K562 (cell line): Measurements from ENCODE around the gene ESRRB. TPM values are rescaled to one million over a fixed set of nuclear protein-coding genes. Genes with fewer than 3 reads are reported as not detected.

Experiments
- ATAC-seq: fragments of 200-7000 bp; cut with Tn5 transposase; 3 replicates; pipeline ENCODE4 v1.9.1; 2020; ENCODE audit warnings: moderate library complexity
- BruUV-seq: library from RNA; stranded (reverse); fragments of 400-500 nt; replicated peaks from 2 replicates; lab custom pipeline; 2021; lab: Mats Ljungman, UMichigan
- CTCF ChIA-PET: fragments of 300-600 bp; formaldehyde crosslinking; extraction: SDS; loops from one replicate; lab custom pipeline; 2021; ENCODE audit warnings: low intra/inter-chr PET ratio; lab: Yijun Ruan, JAX
- POLR2A ChIA-PET: fragments of 300-600, 350-650 bp; sonication (Branson Sonifier 250); formaldehyde crosslinking; extraction: SDS; loops from one replicate; lab custom pipeline; 2021; ENCODE audit warnings: antibody characterized with exemption, inconsistent platforms; lab: Yijun Ruan, JAX
- DNase-seq, 4 experiments: peaks; one replicate each; pipeline versions ENCODE4 v3.0.0 to v3.0.0-alpha.2; 2011 to 2018; ENCODE audit warnings: low spot score in 3 of 4, mixed read lengths in 3 of 4; ENCODE audit errors: extremely low read depth in 1 of 4
- FAIRE-seq: peaks from 2 replicates; lab custom pipeline; 2011; peaks lifted over from hg19 to GRCh38; lab: Jason Lieb, UNC
- H2AFZ ChIP-seq: 2 replicates; pipeline ENCODE4 v1.6.0; 2011; ENCODE audit warnings: low read depth, low read length, control low read depth, inconsistent platforms
- H3K27ac ChIP-seq: fragments of 200-600 bp; 3 replicates; pipeline ENCODE4 v1.8.0; 2011; ENCODE audit warnings: low read depth, mild to moderate bottlenecking, control low read depth, inconsistent platforms, low read length, moderate library complexity, mixed read lengths; ENCODE audit errors: extremely low read depth
- H3K27me3 ChIP-seq, 2 experiments: fragments of 300-600 bp in 1 of 2; 2 replicates in 1 of 2; 3 replicates in 1 of 2; pipeline versions ENCODE4 v1.6.0 to v1.8.0; 2011; ENCODE audit warnings: inconsistent platforms in 2 of 2, low read length in 2 of 2, mild to moderate bottlenecking in 1 of 2, mixed read lengths in 1 of 2, moderate library complexity in 1 of 2; ENCODE audit not compliant: control insufficient read depth in 2 of 2, insufficient read depth in 2 of 2
- H3K36me3 ChIP-seq: fragments of 300-600 bp; 3 replicates; pipeline ENCODE4 v1.8.0; 2011; ENCODE audit warnings: mild to moderate bottlenecking, low read length, inconsistent platforms; ENCODE audit not compliant: control insufficient read depth, insufficient read depth
- H3K4me1 ChIP-seq, 2 experiments: fragments of 200-600 bp in 1 of 2; replicated peaks in 1 of 2; 2 replicates in 1 of 2; 3 replicates in 1 of 2; pipeline versions ENCODE4 v1.5.1 to v1.8.0; 2011; ENCODE audit warnings: inconsistent platforms in 2 of 2, low read length in 2 of 2, mild to moderate bottlenecking in 1 of 2, mixed read lengths in 1 of 2, moderate library complexity in 1 of 2; ENCODE audit not compliant: control insufficient read depth in 2 of 2, insufficient read depth in 2 of 2
- H3K4me2 ChIP-seq: 2 replicates; pipeline ENCODE4 v1.6.1; 2011; ENCODE audit warnings: low read length, control low read depth, inconsistent platforms, mixed read lengths; ENCODE audit not compliant: insufficient read depth
- H3K4me3 ChIP-seq: fragments of 200-600 bp; sonication (generic), shearing (Covaris generic); 2 replicates; pipeline ENCODE4 v1.5.1; 2016; ENCODE audit warnings: control low read depth, inconsistent platforms
- H3K79me2 ChIP-seq: fragments of 200-600 bp; 3 replicates; pipeline ENCODE4 v1.8.0; 2011; ENCODE audit warnings: low read length, inconsistent platforms; ENCODE audit not compliant: control insufficient read depth, insufficient read depth
- H3K9ac ChIP-seq, 2 experiments: 2 replicates each; pipeline versions ENCODE4 v1.6.0 to v1.6.1; 2011; ENCODE audit warnings: low read depth in 2 of 2, low read length in 2 of 2, control low read depth in 1 of 2, inconsistent platforms in 1 of 2, mild to moderate bottlenecking in 1 of 2, mixed read lengths in 1 of 2; ENCODE audit not compliant: insufficient read depth in 1 of 2
- H3K9me1 ChIP-seq: one replicate; pipeline ENCODE4 v1.6.0; 2011; ENCODE audit warnings: inconsistent platforms, mild to moderate bottlenecking, low read length, moderate library complexity; ENCODE audit not compliant: control insufficient read depth, insufficient read depth
- H3K9me3 ChIP-seq: replicated peaks from 2 replicates; pipeline ENCODE4 v1.5.1; 2011; ENCODE audit warnings: low read depth, low read length, inconsistent platforms; ENCODE audit not compliant: control insufficient read depth, insufficient read depth
- H4K20me1 ChIP-seq: replicated peaks from 2 replicates; pipeline ENCODE4 v1.6.1; 2011; ENCODE audit warnings: low read length, inconsistent platforms, mixed read lengths; ENCODE audit not compliant: control insufficient read depth, insufficient read depth
- ASH1L ChIP-seq: fragments of 450-650 bp; IDR thresholded peaks from 2 replicates; pipeline ENCODE4 v1.6.1; 2018; ENCODE audit warnings: borderline replicate concordance, mild to moderate bottlenecking, low read depth; ENCODE audit not compliant: partially characterized antibody
- HNRNPUL1 ChIP-seq: fragments of 200-400 bp; formaldehyde crosslinking; IDR thresholded peaks from 2 replicates; pipeline ENCODE4 v1.6.1; 2017; ENCODE audit warnings: low read length
- NR2C1 ChIP-seq, 2 experiments: fragments of 450-650 bp; IDR thresholded peaks; 2 replicates each; pipeline ENCODE4 v1.6.1; 2017; ENCODE audit warnings: mild to moderate bottlenecking in 2 of 2, antibody characterized with exemption in 1 of 2, inconsistent platforms in 1 of 2, missing compliant biosample characterization in 1 of 2, missing genetic modification characterization in 1 of 2
- ZNF197 ChIP-seq: fragments of 200-800 bp; sonication (Bioruptor generic); IDR thresholded peaks from 2 replicates; pipeline ENCODE4 v1.6.1; 2016; ENCODE audit warnings: low read depth, missing genetic modification characterization, missing compliant biosample characterization
- ZNF707 ChIP-seq: fragments of 250-450 bp; sonication (Bioruptor Pico); conservative IDR thresholded peaks from 2 replicates; pipeline ENCODE4 v1.8.0; 2022; ENCODE audit warnings: inconsistent platforms, mild to moderate bottlenecking, moderate library complexity
- WGBS: fragments of 100-300 bp; shearing (Covaris generic); methylation state at CpG from one replicate; pipeline ENCODE4 v1.1.6; 2016; ENCODE audit warnings: low coverage, mixed read lengths; ENCODE audit not compliant: insufficient coverage; ENCODE audit errors: missing lambda C conversion rate; 5-methylcytosine and 5-hydroxymethylcytosine counted together
- in situ Hi-C: fragments of 300-500 bp; cut with MboI; formaldehyde crosslinking; loops from 4 replicates; pipeline ENCODE4 v1.15.0; 2018; ENCODE audit warnings: inconsistent platforms, mixed read lengths
- intact Hi-C: fragments of 100-400 bp; cut with micrococcal nuclease; formaldehyde crosslinking; loops from 2 replicates; pipeline ENCODE4 v1.14.2; 2022
- polyA plus RNA-seq, 8 experiments: library from polyadenylated mRNA; depleted of rRNA in 4 of 8; stranded (reverse) in 5 of 8; unstranded in 3 of 8; fragments of >200 nt; fragmentation: Nextera tagmentation in 2 of 8; fragmentation: Illumina TruSeq in 1 of 8; extraction: Ambion mirVana in 2 of 8; extraction: Trizol in 1 of 8; gene quantifications; 2 replicates each; pipeline versions ENCODE4 v1.2.1 to v1.2.3, GENCODE V29; 2011 to 2014; ENCODE audit warnings: inconsistent platforms in 1 of 8, missing spikeins in 1 of 8
- total RNA-seq, 7 experiments: library from RNA; depleted of rRNA in 6 of 7; stranded (reverse); fragments of >200 nt in 6 of 7; fragmentation: Illumina TruSeq in 2 of 7; extraction: Trizol in 2 of 7; gene quantifications; 2 replicates each; pipeline versions ENCODE4 v1.2.1 to v1.2.3, GENCODE V29; 2011 to 2021; ENCODE audit warnings: low replicate concordance in 1 of 7
- TF ChIP-seq, protein P1 (sequence below): fragments of 450-650 bp; IDR thresholded peaks from 2 replicates; pipeline ENCODE4 v1.6.1; 2016; ENCODE audit warnings: antibody characterized with exemption
- TF ChIP-seq, protein P2 (sequence below): fragments of 450-650 bp; IDR thresholded peaks from 2 replicates; pipeline ENCODE4 v1.6.1; 2016; ENCODE audit warnings: mild to moderate bottlenecking, moderate library complexity

The ESRRB gene
- total and polyA plus RNA-seq, 9 of the 15 experiments (the other 6 are each of a cell fraction or from before 2014, with no cell fraction given), result 3.2 to 24.7 (median 14.5) TPM

DNA sequence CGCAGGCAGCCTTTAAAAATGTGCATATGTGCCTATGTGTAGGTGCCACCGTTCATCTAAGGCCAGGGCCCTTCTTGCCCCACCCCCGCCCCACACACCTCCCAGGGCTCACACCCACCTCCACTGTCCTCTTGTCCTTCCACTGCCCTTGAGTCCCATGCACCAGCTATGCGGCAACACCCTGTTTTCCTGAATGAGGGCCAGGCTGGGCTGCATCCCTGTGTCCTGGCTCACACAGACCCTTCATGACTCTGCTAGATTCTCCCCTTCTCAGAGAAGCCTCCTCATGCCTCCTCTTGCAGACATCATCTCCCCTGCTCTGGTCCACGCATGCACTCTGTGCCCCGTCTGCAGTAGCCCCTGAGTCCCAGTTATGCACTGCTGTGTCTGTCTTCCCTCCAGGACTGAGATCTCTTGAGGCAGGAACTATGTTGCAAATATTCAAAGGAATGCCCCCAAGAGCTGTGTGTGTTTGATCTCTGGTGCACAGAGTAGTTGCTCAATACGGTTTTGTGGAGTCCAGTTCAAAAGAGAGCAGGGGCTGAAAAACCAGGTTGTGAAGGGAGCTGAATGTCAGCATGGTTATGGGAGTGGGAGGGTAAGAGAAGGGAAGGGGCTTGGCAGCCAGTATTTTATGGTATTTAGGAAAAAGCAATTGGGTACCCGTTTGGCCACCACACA lies 47.3 kb upstream of the ESRRB start:
- 0 out of 3 replicates have a peak, but pooled peaks cover 2% of the 10 kb centered on the region for H3K36me3 ChIP-seq
- no peak overlapping the region for H3K4me2 ChIP-seq
- in situ Hi-C loops (no loop called here), intact Hi-C loops (no loop called here)
- no peaks in the 10 kb centered on the region for H3K27me3 ChIP-seq
- H3K9me1 ChIP-seq, result no peaks in the 10 kb centered on the region
- no peak overlapping the region for H3K9ac ChIP-seq
- no peaks in the 10 kb centered on the region for H4K20me1 ChIP-seq
- H3K9me3 ChIP-seq, result no peaks in the 10 kb centered on the region
- ChIA-PET POLR2A (interaction anchor here (0.6 kb wide), 1 partner anchor 18 kb away, joined by 4 read pairs; no protein-coding TSS in a partner anchor), CTCF (no interaction called here)
- no peak overlapping the region for H3K27ac ChIP-seq
- 45% methylated on average over 3 of the region's 8 CpGs for WGBS
- BruUV-seq, result no TSS peak
- FAIRE-seq (no peak), DNase-seq (no peak), ATAC-seq (no peak)
- no peak overlapping the region for H3K4me3 ChIP-seq
- H3K79me2 ChIP-seq, result no peaks in the 10 kb centered on the region
- no peaks in the 10 kb centered on the region; a peak in 1 of 5 replicates for H3K4me1 ChIP-seq
- H2AFZ ChIP-seq, result no peak overlapping the region
- TF ChIP-seq ASH1L, result no peak
- no peak for TF ChIP-seq HNRNPUL1
- no peak for TF ChIP-seq NR2C1 (IDR thresholded peaks at IDR 0.05)
- TF ChIP-seq NR2C1 (tag; IDR thresholded peaks at IDR 0.05), result no peak
- TF ChIP-seq, protein P1, sequence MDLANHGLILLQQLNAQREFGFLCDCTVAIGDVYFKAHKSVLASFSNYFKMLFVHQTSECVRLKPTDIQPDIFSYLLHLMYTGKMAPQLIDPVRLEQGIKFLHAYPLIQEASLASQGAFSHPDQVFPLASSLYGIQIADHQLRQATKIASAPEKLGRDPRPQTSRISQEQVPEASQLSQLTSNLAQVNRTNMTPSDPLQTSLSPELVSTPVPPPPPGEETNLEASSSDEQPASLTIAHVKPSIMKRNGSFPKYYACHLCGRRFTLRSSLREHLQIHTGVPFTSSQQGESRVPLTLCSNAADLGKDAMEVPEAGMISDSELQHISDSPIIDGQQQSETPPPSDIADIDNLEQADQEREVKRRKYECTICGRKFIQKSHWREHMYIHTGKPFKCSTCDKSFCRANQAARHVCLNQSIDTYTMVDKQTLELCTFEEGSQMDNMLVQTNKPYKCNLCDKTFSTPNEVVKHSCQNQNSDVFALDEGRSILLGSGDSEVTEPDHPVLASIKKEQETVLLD, result no peak
- no peak for TF ChIP-seq ZNF197 (CRISPR knock-in tag)
- no peak for TF ChIP-seq ZNF707 (CRISPR knock-in tag)
- TF ChIP-seq, protein P2, sequence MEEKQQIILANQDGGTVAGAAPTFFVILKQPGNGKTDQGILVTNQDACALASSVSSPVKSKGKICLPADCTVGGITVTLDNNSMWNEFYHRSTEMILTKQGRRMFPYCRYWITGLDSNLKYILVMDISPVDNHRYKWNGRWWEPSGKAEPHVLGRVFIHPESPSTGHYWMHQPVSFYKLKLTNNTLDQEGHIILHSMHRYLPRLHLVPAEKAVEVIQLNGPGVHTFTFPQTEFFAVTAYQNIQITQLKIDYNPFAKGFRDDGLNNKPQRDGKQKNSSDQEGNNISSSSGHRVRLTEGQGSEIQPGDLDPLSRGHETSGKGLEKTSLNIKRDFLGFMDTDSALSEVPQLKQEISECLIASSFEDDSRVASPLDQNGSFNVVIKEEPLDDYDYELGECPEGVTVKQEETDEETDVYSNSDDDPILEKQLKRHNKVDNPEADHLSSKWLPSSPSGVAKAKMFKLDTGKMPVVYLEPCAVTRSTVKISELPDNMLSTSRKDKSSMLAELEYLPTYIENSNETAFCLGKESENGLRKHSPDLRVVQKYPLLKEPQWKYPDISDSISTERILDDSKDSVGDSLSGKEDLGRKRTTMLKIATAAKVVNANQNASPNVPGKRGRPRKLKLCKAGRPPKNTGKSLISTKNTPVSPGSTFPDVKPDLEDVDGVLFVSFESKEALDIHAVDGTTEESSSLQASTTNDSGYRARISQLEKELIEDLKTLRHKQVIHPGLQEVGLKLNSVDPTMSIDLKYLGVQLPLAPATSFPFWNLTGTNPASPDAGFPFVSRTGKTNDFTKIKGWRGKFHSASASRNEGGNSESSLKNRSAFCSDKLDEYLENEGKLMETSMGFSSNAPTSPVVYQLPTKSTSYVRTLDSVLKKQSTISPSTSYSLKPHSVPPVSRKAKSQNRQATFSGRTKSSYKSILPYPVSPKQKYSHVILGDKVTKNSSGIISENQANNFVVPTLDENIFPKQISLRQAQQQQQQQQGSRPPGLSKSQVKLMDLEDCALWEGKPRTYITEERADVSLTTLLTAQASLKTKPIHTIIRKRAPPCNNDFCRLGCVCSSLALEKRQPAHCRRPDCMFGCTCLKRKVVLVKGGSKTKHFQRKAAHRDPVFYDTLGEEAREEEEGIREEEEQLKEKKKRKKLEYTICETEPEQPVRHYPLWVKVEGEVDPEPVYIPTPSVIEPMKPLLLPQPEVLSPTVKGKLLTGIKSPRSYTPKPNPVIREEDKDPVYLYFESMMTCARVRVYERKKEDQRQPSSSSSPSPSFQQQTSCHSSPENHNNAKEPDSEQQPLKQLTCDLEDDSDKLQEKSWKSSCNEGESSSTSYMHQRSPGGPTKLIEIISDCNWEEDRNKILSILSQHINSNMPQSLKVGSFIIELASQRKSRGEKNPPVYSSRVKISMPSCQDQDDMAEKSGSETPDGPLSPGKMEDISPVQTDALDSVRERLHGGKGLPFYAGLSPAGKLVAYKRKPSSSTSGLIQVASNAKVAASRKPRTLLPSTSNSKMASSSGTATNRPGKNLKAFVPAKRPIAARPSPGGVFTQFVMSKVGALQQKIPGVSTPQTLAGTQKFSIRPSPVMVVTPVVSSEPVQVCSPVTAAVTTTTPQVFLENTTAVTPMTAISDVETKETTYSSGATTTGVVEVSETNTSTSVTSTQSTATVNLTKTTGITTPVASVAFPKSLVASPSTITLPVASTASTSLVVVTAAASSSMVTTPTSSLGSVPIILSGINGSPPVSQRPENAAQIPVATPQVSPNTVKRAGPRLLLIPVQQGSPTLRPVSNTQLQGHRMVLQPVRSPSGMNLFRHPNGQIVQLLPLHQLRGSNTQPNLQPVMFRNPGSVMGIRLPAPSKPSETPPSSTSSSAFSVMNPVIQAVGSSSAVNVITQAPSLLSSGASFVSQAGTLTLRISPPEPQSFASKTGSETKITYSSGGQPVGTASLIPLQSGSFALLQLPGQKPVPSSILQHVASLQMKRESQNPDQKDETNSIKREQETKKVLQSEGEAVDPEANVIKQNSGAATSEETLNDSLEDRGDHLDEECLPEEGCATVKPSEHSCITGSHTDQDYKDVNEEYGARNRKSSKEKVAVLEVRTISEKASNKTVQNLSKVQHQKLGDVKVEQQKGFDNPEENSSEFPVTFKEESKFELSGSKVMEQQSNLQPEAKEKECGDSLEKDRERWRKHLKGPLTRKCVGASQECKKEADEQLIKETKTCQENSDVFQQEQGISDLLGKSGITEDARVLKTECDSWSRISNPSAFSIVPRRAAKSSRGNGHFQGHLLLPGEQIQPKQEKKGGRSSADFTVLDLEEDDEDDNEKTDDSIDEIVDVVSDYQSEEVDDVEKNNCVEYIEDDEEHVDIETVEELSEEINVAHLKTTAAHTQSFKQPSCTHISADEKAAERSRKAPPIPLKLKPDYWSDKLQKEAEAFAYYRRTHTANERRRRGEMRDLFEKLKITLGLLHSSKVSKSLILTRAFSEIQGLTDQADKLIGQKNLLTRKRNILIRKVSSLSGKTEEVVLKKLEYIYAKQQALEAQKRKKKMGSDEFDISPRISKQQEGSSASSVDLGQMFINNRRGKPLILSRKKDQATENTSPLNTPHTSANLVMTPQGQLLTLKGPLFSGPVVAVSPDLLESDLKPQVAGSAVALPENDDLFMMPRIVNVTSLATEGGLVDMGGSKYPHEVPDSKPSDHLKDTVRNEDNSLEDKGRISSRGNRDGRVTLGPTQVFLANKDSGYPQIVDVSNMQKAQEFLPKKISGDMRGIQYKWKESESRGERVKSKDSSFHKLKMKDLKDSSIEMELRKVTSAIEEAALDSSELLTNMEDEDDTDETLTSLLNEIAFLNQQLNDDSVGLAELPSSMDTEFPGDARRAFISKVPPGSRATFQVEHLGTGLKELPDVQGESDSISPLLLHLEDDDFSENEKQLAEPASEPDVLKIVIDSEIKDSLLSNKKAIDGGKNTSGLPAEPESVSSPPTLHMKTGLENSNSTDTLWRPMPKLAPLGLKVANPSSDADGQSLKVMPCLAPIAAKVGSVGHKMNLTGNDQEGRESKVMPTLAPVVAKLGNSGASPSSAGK, result no peak
